HEK293 (cell line): Measurements from ENCODE around the gene ZNF318.

Source experiments
- CTCF ChIA-PET: fragments of 350-600 bp; formaldehyde crosslinking; extraction: SDS; loops from one replicate; lab custom pipeline; 2021; ENCODE audit warnings: antibody characterized with exemption; lab: Yijun Ruan, JAX
- POLR2A ChIA-PET: fragments of 300-600 bp; formaldehyde crosslinking; extraction: SDS; loops from one replicate; lab custom pipeline; 2020; ENCODE audit warnings: antibody characterized with exemption, inconsistent platforms; lab: Yijun Ruan, JAX
- H3K27ac ChIP-seq: fragments of 200-500 bp; sonication (Bioruptor generic); 2 replicates; pipeline ENCODE4 v1.5.1; 2014; ENCODE audit warnings: low read depth, low read length, control low read depth, inconsistent platforms; ENCODE audit errors: extremely low read depth
- H3K36me3 ChIP-seq, 2 experiments: fragments of 200-500 bp in 1 of 2; sonication (Bioruptor generic) in 1 of 2; 1 replicate in 1 of 2; 2 replicates in 1 of 2; pipeline ENCODE4 v1.5.1; 2014 to 2017; ENCODE audit warnings: inconsistent platforms in 2 of 2, low read length in 2 of 2; ENCODE audit not compliant: control insufficient read depth in 2 of 2, insufficient read depth in 1 of 2
- H3K4me1 ChIP-seq: fragments of 200-500 bp; sonication (Bioruptor generic); 2 replicates; pipeline ENCODE4 v1.5.1; 2014; ENCODE audit warnings: mild to moderate bottlenecking, low read length, inconsistent platforms; ENCODE audit not compliant: control insufficient read depth, insufficient read depth
- H3K4me3 ChIP-seq: 2 replicates; pipeline ENCODE4 v1.5.1; 2011; ENCODE audit warnings: low read depth, mild to moderate bottlenecking, control low read depth, low read length, moderate library complexity
- H3K9me3 ChIP-seq: fragments of 200-500 bp; sonication (Bioruptor generic); 2 replicates; pipeline ENCODE4 v1.5.1; 2014; ENCODE audit warnings: low read depth, low read length, inconsistent platforms; ENCODE audit not compliant: control insufficient read depth, insufficient read depth
- MYNN ChIP-seq: fragments of 450-650 bp; formaldehyde crosslinking; IDR thresholded peaks from 2 replicates; pipeline ENCODE4 v1.5.1; 2016; ENCODE audit warnings: missing biosample characterization, missing genetic modification characterization, borderline replicate concordance
- ZBTB10 ChIP-seq: fragments of 450-650 bp; formaldehyde crosslinking; IDR thresholded peaks from 2 replicates; pipeline ENCODE4 v1.5.1; 2016; ENCODE audit warnings: missing biosample characterization, missing genetic modification characterization
- ZBTB8A ChIP-seq: fragments of 450-650 bp; formaldehyde crosslinking; IDR thresholded peaks from 2 replicates; pipeline ENCODE4 v1.5.1; 2016; ENCODE audit warnings: missing biosample characterization, missing genetic modification characterization
- ZFP37 ChIP-seq: fragments of 450-650 bp; formaldehyde crosslinking; IDR thresholded peaks from 2 replicates; pipeline ENCODE4 v1.5.1; 2016; ENCODE audit warnings: missing biosample characterization, missing genetic modification characterization
- ZNF114 ChIP-seq: fragments of 450-650 bp; formaldehyde crosslinking; IDR thresholded peaks from 2 replicates; pipeline ENCODE4 v1.5.0; 2017; ENCODE audit warnings: missing biosample characterization, missing genetic modification characterization
- ZNF202 ChIP-seq: fragments of 450-650 bp; formaldehyde crosslinking; IDR thresholded peaks from 2 replicates; pipeline ENCODE4 v1.5.1; 2016; ENCODE audit warnings: missing biosample characterization, missing genetic modification characterization, borderline replicate concordance
- ZNF214 ChIP-seq: fragments of 450-650 bp; formaldehyde crosslinking; IDR thresholded peaks from 2 replicates; pipeline ENCODE4 v1.5.1; 2017; ENCODE audit warnings: missing biosample characterization, mild to moderate bottlenecking, missing genetic modification characterization, borderline replicate concordance
- ZNF221 ChIP-seq: fragments of 450-650 bp; formaldehyde crosslinking; IDR thresholded peaks from 2 replicates; pipeline ENCODE4 v1.5.1; 2017; ENCODE audit warnings: missing biosample characterization, missing genetic modification characterization, borderline replicate concordance
- ZNF24 ChIP-seq: fragments of 450-650 bp; formaldehyde crosslinking; IDR thresholded peaks from 2 replicates; pipeline ENCODE4 v1.5.1; 2016; ENCODE audit warnings: missing biosample characterization, missing genetic modification characterization
- ZNF280C ChIP-seq: fragments of 450-650 bp; formaldehyde crosslinking; IDR thresholded peaks from 2 replicates; pipeline ENCODE4 v1.5.1; 2016; ENCODE audit warnings: missing biosample characterization, missing genetic modification characterization
- ZNF394 ChIP-seq: fragments of 450-650 bp; formaldehyde crosslinking; IDR thresholded peaks from 2 replicates; pipeline ENCODE4 v1.5.1; 2016; ENCODE audit warnings: missing biosample characterization, missing genetic modification characterization, mild to moderate bottlenecking, moderate library complexity, borderline replicate concordance
- ZNF433 ChIP-seq: fragments of 450-650 bp; formaldehyde crosslinking; IDR thresholded peaks from 2 replicates; pipeline ENCODE4 v1.5.1; 2016; ENCODE audit warnings: missing biosample characterization, missing genetic modification characterization, low read depth
- ZNF513 ChIP-seq: fragments of 450-650 bp; IDR thresholded peaks from 2 replicates; pipeline ENCODE4 v1.5.1; 2018; ENCODE audit warnings: missing biosample characterization, missing genetic modification characterization
- ZNF621 ChIP-seq: fragments of 450-650 bp; formaldehyde crosslinking; IDR thresholded peaks from 2 replicates; pipeline ENCODE4 v1.5.1; 2017; ENCODE audit warnings: missing biosample characterization, missing genetic modification characterization
- ZNF792 ChIP-seq: fragments of 450-650 bp; formaldehyde crosslinking; IDR thresholded peaks from 2 replicates; pipeline ENCODE4 v1.5.1; 2016; ENCODE audit warnings: missing biosample characterization, missing genetic modification characterization
- ZNF830 ChIP-seq: fragments of 450-650 bp; IDR thresholded peaks from 2 replicates; pipeline ENCODE4 v1.5.0; 2018; ENCODE audit warnings: missing biosample characterization, missing genetic modification characterization, low read depth, mild to moderate bottlenecking, moderate library complexity
- ZSCAN18 ChIP-seq: fragments of 450-650 bp; formaldehyde crosslinking; IDR thresholded peaks from 2 replicates; pipeline ENCODE4 v1.5.1; 2016; ENCODE audit warnings: missing biosample characterization, missing genetic modification characterization
- ZSCAN23 ChIP-seq: fragments of 450-650 bp; formaldehyde crosslinking; IDR thresholded peaks from 2 replicates; pipeline ENCODE4 v1.5.1; 2016; ENCODE audit warnings: missing biosample characterization, missing genetic modification characterization
- ZXDB ChIP-seq: fragments of 450-650 bp; formaldehyde crosslinking; IDR thresholded peaks from 2 replicates; pipeline ENCODE4 v1.5.1; 2016; ENCODE audit warnings: missing biosample characterization, missing genetic modification characterization

Gene ZNF318

GRCh38 chr6:43286456-43286979, 82.9 kb downstream of the ZNF318 start:
- H3K9me3 ChIP-seq: no peaks in the 10 kb centered on the region
- ChIA-PET CTCF (interaction anchor here (0.6 to 2.2 kb wide), 10 partner anchors 9 to 220 kb away, joined by 3 to 9 read pairs (median 3); partner anchors contain the start of genes DNPH1 and PTK7), POLR2A (no interaction called here)
- H3K36me3 ChIP-seq: no peaks in the 10 kb centered on the region
- no peak overlapping the region for H3K27ac ChIP-seq
- no peak for TF ChIP-seq ZFP37 (tag by site-specific recombination)
- TF ChIP-seq ZNF24 (tag by site-specific recombination): no peak
- TF ChIP-seq ZNF621 (tag by site-specific recombination): no peak
- TF ChIP-seq ZNF214 (tag by site-specific recombination): no peak
- no peak for TF ChIP-seq ZSCAN23 (tag by site-specific recombination)
- TF ChIP-seq ZXDB: no peak
- no peak for TF ChIP-seq ZNF830
- no peak for TF ChIP-seq ZNF114 (tag by site-specific recombination)
- TF ChIP-seq ZNF394: no peak
- TF ChIP-seq ZBTB8A (tag by site-specific recombination): no peak
- TF ChIP-seq ZSCAN18 (tag by site-specific recombination): no peak
- TF ChIP-seq ZBTB10: no peak
- TF ChIP-seq ZNF792 (tag by site-specific recombination): no peak
- no peak for TF ChIP-seq ZNF202 (tag by site-specific recombination)
- TF ChIP-seq ZNF513 (tag by site-specific recombination): no peak
- no peak for TF ChIP-seq ZNF433 (tag by site-specific recombination)
- TF ChIP-seq ZNF280C (tag by site-specific recombination): no peak
- TF ChIP-seq ZNF221 (tag by site-specific recombination): no peak
- no peak for TF ChIP-seq MYNN
- no peak overlapping the region for H3K4me3 ChIP-seq
- H3K4me1 ChIP-seq: no peaks in the 10 kb centered on the region
